ENCODE data around the gene APOBEC3A.
"Not testable (repeated sequence)": the region's sequence is repeated elsewhere in the genome, so short reads cannot be mapped to it uniquely, and the experiment has no call there.

The APOBEC3A gene

DNA sequence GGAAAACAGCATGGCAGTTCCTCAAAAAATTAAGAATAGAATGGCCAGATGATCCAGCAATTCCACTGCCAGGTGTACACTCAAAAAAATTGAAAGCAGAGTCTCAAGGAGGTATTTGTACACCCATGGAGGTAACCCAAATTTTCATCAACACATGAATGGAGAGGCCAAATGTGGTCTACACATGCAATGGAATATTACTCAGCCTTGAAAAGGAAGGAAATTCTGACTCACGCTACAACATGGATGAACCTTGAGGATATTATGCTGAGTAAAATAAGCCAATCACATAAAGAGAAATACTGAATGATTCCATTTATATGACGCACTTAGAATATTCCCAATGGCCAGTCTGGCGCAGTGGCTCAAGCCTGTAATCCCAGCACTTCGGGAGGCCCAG is 19.9 kb downstream of the APOBEC3A start:
- in situ Hi-C loops (cut with MboI; ENCODE audit: low sequenced_read_pairs): not testable (repeated sequence)

DNA sequence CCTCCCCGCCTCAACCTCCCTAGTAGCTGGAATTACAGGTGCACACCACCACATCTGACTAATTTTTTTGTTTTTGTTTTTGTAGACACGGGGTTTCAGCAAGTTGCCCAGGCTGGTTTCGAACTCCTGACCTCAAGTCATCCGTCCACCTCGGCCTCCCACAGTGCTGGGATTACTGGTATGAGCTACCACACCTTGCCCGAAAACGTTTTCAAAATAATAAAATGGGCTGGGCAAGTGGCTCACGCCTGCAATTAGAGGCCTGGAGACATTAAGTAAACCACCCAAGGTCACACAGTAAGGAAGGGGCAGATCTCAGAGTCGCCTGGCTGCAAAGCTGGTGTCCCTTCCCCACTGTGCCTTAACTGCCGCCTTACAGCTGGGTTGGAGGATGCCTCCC is 23.2 kb downstream of the APOBEC3A start:
- in situ Hi-C loops (cut with MboI; ENCODE audit: low sequenced_read_pairs): not testable (repeated sequence)

DNA sequence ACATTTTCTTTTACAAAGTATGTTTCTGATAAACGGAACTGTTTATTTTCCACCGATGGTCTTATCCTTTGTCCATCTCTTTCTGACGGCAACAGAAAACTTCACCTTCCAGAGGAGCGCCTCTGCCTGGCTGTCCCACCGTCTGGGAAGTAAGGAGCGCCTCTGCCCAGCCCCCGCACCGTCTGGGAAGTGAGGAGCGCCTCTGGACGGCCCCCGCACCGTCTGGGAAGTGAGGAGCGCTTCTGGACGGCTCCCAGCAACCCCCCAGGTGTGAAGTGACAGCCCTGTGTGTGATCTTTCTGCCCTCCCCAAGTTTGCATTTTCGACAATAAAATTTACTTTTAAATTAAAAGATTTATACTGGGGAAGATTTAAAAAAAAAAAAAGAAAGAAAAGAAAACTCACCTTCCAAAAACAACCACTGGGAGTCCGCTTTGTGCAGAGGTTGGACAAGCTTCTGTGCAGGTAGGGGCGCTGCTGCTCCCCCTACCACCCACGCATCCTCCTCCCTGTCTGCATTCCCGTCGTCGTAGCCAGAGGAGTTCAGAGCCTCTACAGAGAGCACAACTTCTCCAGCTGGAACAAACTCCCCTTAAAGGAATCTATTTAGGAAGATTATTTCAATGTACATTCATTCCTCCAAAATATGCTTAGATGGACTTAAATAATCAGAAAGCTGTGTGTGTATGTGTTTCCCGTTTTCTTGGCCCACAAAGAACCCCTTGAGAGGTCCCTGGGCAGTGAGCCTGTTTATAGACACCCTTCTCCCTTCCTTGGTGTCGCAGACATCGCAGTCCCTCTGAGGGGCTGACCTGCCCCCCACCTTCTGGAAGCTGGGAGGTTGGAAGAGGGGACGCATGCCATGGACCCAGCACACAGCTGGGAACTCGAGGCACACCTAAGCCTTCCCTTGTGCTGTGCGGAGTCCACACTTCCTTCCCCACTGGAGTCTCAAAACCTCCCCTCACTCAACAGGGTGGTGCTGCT is 23.9 kb downstream of the APOBEC3A start:
- in situ Hi-C loops (cut with MboI; ENCODE audit: low sequenced_read_pairs): no loop called here

DNA sequence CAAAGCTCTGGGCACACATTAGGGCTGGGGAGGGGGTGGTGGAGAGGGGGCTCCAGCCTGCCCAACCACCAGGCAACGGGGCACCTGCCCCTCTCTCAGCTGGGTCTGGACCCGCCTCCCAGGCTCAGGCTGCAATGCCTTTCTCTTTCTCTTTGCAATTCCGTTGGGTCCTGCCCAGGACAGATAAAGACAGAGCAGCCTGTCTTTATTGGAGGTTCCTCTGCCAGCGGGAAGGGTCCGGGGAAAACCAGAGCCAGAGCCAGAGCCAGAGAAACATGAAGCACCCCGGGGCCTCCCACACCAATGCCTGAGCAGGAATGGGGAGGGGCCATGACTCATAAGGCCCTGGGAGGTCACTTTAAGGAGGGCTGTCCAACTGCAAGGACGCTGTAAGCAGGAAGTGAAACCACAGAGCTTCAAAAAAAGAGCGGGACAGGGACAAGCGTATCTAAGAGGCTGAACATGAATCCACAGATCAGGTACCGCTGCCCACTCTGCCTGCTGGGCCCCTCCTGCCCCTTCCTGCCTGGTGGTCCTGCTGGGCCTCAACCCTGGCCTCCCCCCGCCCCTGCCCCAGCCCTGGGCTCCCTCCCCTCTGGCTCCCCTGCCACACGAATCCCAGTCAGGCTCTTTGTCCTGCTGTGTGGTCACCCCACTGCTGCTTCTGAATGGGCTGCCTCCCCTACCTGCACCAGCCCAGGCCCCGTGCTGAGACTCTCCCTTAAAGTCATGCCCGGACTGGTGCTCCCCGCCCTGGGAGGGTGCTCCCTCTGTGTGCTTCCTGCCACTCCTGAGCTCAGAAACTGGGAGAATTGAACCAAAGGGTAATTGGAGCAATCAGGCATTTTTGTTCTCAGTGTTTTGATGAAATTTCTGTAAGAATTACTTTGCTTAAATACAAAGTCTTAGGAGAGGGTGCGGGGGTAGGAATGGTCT is 24.9 kb downstream of the APOBEC3A start, which contains the start of gene APOBEC3B:
Gene APOBEC3B, plus strand, starts transcription at position 356 of the 936 bp plus-strand sequence. Its CDS starts 107 bp downstream, at position 463.
- in situ Hi-C loops (cut with MboI; ENCODE audit: low sequenced_read_pairs): no loop called here

DNA sequence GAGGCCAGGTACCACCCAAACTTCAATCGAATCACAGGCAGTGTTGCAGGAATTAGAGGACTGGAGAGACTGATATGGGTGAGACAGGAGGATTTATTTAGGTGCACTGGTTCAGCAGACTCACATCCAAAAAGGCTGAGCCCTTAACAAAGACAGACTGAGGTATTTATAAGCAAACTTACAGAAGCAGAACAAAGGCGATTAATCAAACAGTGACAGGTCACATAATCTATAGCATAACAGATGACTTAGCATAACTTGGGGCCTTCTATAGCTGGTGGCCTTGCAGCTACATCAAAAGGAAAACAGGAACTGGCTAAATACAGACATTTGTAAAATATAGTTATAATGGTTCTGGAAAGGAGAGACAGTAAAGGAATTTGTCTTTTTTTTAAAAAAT is 26.8 kb downstream of the APOBEC3A start:
- in situ Hi-C loops (cut with MboI; ENCODE audit: low sequenced_read_pairs): no loop called here

DNA sequence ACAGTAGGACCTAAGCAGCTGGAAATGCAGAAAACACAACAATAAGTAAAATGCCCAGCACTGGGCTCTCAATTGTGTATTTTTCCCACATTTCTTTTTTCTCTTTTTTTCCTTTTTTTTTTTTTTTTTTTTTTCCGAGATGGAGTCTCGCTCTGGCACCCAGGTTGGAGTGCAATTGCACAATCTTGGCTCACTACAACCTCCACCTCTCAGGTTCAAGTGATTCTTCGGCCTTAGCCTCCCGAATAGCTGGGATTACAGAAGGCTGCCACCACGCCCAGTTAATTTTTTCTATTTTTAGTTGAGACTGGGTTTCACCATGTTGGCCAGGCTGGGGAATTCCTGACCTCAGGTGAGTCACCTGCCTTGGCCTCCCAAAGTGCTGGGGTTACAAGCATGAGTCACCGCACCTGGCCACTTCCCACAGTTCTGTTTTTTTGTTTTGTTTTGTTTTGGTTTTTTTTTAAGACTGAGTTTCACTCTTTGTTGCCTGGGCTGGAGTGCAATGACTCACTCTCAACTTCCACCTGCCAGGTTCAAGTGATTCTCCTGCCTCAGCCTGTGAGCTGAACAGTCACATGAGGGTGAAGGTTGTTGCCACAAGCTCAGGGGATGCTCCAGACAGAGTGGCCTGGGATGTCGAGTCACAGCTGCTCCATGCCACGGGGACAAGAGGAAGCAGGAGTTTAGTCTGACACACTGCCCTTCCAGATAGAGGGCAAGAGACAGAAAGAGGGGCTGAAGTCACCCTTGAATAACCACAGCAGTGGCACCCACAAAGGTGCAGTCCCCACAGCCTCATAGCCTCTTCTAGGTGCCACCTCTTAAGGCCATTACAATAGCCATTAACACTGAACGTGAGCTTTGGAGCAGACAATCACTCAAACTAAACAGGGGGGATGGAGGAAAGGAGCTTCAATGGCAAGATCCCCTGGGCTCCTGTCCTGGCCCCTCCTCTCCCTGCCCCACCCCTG is 27.7 kb downstream of the APOBEC3A start:
- in situ Hi-C loops (cut with MboI; ENCODE audit: low sequenced_read_pairs): not testable (repeated sequence)

DNA sequence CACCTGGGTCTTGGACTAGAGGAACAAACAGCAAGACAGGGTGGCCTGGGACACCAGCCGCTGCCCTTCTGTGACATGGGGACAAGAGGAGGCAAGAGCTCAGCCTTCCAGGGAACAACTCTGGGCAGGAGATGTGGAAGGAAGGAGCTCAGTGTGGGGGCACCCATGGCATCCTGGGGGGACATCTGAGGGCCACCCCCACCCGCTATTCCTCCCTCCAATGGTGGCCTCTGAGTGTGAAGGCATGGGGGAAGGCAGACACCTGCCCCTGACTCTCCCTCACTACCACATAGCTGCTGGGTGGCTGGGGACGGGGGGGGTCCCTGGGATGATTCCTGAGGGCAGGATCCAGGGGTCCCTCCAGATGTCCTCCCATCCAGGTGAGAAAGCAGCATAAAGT is 29.2 kb downstream of the APOBEC3A start:
- in situ Hi-C loops (cut with MboI; ENCODE audit: low sequenced_read_pairs): no loop called here

DNA sequence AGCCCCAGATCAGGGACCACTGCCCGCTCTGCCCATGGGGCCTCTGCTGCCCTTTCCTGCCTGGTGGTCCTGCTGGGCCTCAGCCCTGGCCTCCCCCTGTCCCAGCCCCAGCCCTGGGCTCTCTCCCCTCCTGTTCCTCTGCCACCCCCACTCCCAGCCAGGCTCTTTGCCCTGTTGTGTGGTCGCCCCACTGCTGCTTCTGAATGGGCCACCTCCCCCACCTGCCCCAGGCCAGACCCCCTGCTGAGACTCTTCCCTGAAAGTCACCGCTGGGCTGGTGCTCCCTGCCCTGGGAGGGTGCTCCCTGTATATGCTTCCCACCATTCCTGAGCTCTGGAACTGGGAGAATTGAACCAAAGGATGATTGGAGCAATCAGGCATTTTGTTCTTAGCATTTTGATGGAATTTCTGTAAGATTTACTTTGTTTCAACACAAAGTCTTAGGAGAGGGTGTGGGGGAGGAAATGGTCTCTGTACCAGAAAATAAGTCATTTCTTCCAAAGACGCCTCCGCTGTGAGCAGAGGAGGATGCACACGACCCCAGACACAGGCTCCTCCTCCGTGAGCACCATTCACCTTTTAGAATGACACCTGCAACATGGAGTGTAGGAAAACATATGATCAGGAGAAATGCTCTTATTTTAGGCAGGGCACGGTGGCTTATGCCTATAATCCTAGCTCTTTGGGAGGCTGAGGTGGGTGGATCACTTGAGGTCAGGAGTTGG is 29.9 kb downstream of the APOBEC3A start:
- in situ Hi-C loops (cut with MboI; ENCODE audit: low sequenced_read_pairs): no loop called here

DNA sequence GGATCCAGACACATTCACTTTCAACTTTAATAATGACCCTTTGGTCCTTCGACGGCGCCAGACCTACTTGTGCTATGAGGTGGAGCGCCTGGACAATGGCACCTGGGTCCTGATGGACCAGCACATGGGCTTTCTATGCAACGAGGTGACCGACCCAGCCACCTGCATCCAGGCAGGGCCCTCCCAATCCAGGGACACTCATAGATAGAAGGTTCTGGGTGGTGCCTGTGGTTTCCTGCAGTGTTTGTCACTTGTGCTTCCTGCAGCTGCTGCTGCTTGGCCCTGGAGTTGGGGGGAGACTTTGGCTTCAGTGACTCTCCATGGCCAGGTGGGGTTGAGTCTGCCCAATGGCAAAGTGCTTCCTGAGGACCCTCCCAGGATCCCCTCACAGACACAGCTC is 32.1 kb downstream of the APOBEC3A start:
- in situ Hi-C loops (cut with MboI; ENCODE audit: low sequenced_read_pairs): no loop called here

DNA sequence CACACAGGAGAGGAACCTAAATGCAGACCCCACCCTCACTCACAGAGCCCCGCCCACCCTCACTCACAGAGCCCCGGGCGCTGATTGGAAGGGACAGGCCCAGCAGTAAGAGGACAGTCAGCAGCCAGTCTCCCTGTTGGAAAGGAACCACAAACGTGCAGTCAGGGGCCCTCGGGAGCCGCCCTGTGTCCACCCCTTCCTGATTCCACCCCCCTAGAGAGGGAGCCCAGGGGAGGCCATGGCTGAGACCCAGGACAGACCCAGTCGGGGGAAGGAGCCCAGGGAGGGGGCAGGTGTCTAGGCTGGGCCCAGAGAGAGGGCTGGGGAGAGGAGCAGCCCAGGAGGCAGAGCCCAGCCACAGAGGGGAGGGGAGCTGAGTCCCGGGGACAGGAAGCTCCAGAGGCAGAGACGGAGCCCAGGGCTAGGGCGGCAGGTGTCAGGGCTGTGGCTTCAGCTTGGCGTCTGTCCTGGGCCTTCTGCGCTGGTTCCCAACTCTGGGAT is 35.5 kb downstream of the APOBEC3A start:
- in situ Hi-C loops (cut with MboI; ENCODE audit: low sequenced_read_pairs): not testable (repeated sequence)

DNA sequence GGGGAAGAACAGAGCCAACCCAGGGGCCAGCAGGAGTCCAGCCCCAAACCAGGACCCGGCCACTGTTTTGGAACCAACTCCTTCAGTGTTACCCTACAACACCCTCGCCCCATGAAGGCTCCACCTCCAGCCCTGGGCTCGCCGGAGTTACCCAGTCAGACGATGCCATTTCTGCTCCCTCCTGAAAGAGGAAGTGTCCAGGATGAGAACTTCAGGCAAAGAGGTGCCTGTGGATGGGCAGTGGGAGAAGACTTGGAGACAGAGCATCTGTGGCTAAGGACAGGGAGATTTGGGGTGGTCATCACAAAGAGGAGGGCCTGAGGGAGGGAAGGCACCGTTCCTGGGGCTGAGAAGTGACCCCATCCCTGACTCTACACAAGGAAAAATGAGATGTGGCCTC is 38.7 kb downstream of the APOBEC3A start:
- in situ Hi-C loops (cut with MboI; ENCODE audit: low sequenced_read_pairs): no loop called here

DNA sequence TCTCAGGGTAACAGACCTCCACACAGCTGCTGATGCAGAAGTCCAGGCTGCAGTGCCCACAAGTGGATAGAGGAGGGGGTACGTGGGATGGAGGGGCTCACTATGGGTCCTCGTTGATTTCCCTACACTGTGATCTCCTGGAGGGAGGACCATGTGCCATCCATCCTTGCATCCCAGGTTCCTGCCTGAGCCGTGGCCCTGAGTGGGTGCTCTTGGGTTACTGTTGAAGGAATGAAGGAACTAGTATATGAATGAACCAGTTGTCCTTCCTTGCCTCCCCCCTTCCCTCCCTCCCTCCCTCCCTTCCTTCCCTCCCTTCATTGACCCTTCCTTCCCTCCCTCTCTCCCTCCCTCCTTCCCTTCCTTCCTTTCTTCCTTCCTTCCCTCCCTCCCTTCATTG is 40.1 kb downstream of the APOBEC3A start:
- in situ Hi-C loops (cut with MboI; ENCODE audit: low sequenced_read_pairs): no loop called here

DNA sequence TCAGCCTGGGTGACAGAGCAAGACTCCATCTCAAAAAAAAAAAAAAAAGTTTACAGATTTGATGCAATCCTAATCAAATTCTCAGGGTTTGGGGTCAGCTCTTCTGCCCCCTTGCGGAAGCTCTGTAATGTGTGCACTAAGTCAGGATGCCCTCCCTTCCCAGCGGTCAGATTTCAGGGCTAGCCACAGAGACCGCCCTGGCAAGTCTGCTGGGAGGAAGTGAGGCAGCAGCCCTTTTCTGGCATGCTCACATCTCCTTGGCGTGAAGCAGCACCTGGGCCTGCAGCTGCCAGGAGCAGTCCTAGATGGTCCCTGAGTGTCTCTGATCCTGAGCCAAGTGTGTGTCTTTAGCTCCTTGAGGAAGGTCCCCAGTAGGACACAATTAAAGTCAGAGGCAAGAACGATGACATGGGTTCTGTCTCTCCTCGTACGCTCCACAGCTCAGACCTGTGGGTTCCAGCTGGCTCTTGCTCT is 45.8 kb downstream of the APOBEC3A start:
- in situ Hi-C loops (cut with MboI; ENCODE audit: low sequenced_read_pairs): loop anchor here (10.0 to 25.0 kb wide), 2 partner anchors 138 to 309 kb away; partner anchors contain the start of gene RPL3

DNA sequence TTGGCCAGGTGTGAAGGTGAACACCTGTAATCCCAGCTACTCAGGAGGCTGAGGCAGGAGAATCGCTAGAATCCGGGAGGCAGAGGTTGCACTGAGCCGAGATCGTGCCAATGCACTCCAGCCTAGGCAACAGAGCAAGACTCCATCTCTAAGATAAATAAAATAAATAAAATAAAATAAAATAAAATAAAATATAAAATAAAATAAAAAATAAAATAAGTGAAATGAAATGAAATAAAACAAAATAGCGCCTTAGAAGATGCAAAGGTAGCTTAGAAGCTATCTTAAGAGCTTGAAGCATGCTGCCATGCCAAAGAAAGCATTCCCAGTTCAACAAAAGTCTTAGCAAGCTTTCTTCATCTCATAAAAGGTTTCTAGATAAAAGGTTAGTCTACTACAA is 49.8 kb downstream of the APOBEC3A start:
- in situ Hi-C loops (cut with MboI; ENCODE audit: low sequenced_read_pairs): loop anchor here (5.0 to 25.0 kb wide), 3 partner anchors 110 to 305 kb away; partner anchors contain the start of gene RPL3

DNA sequence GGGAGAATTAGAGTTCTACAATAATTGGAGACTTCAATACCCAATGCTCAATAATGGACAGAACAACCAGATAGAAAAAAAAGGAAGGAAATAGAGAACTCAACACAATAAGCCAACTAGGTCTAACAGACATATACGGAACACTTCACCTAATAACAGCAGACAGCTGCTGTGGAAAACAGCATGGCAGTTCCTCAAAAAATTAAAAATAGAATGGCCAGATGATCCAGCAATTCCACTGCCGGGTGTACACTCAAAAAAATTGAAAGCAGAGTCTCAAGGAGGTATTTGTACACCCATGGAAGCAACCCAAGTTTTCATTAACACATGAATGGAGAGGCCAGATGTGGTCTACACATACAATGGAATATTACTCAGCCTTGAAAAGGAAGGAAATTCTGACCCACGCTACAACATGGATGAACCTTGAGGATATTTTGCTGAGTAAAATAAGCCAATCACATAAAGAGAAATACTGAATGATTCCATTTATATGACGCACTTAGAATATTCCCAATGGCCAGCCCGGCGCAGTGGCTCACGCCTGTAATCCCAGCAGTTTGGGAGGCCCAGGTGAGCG is 51.0 kb downstream of the APOBEC3A start:
- in situ Hi-C loops (cut with MboI; ENCODE audit: low sequenced_read_pairs): loop anchor here (5.0 to 25.0 kb wide), 3 partner anchors 109 to 304 kb away; partner anchors contain the start of gene RPL3

DNA sequence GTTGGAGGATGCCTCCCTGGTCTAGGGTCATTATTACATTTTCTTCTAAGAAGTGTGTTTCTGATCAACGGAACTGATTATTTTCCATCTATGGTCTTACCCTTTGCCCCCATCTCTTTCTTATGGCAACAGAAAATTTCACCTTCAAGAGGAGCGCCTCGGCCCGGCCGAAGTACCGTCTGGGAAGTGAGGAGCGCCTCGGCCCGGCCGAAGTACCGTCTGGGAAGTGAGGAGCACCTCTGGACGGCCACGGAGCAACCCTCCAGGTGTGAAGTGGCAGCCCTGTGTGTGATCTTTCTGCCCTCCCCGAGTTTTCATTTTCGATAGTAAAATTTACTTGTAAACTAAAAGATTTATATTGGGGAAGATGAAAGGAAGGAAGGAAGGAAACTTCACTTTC is 53.5 kb downstream of the APOBEC3A start:
- in situ Hi-C loops (cut with MboI; ENCODE audit: low sequenced_read_pairs): loop anchor here (25.0 kb wide), 1 partner anchor 301 kb away; the partner anchor contains the start of gene RPL3

Data from HL-60/S4 (cell line).